ENCODE measurements around the gene RNF113B. TPM values are rescaled to one million over a fixed set of nuclear protein-coding genes. Genes with fewer than 3 reads are reported as not detected.

The RNF113B gene
- polyA plus RNA-seq, 1 donor (not counting 4 experiments of a cell fraction or from before 2014, with no cell fraction given) = not detected

DNA sequence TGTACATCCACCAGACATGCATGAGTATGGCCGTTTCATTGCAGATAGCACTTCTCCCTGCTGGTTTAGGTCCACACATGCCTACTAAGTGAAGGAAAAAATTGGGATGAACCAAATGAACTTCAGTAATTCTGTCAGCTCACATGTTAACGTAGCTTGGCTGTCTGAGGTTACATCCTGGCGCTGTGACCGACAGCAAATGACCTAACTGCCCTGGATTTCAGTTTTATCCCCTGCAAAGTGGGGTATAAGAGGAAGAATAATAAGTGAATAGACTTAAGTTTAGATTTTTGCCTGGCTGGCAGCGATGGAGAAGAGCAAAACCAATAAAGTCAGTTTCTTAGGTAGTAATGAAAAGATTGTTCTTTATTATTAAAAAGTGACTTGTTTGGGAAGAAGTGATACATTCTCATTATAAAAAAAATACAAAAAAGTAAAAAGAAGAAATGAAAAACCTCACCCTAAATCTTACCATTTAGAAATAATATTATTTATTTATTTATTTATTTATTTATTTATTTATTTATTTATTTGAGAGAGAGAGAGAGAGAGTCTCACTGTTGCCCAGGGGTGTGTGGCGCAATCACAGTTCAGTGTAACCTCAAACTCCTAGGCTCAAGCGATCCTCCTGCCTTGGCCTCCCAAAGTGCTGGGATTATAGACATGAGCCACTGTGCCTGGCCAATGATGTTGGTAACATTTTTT lies 4.2 kb upstream of the RNF113B start:
- Histone ChIP-seq H3K9me3 (ENCODE audit: control insufficient read depth, low read depth, low read length) (no peaks in the 10 kb centered on the region), H3K4me3 (ENCODE audit: control insufficient read depth in 2 of 3, extremely low read depth in 1 of 3, insufficient read depth in 2 of 3, low read depth in 1 of 3, low read length in 3 of 3) (no peak overlapping the region), H3K4me2 (ENCODE audit: control insufficient read depth, extremely low read depth, insufficient read depth, low read depth, low read length) (no peak overlapping the region), H3K79me2 (ENCODE audit: control insufficient read depth, insufficient read depth, low read length) (no peaks in the 10 kb centered on the region), H2AFZ (ENCODE audit: control insufficient read depth, low read length) (no peak overlapping the region), H4K20me1 (ENCODE audit: control insufficient read depth, extremely low read depth, insufficient read depth, low read length) (no peaks in the 10 kb centered on the region), H3K4me1 (ENCODE audit: control insufficient read depth, extremely low read depth, insufficient read depth, low read length) (no peaks in the 10 kb centered on the region), H3K9me1 (ENCODE audit: control insufficient read depth, extremely low read depth, insufficient read depth, low read length) (no peaks in the 10 kb centered on the region), H3K27me3 (ENCODE audit: control insufficient read depth, extremely low read depth, insufficient read depth, low read length) (no peaks in the 10 kb centered on the region), H3K36me3 (ENCODE audit: control insufficient read depth in 2 of 2, extremely low read depth in 1 of 2, insufficient read depth in 2 of 2, low read length in 2 of 2) (no peaks in the 10 kb centered on the region), H3K9ac (ENCODE audit: control insufficient read depth, extremely low read depth, insufficient read depth, low read length) (no peak overlapping the region), H3K27ac (ENCODE audit: control insufficient read depth, insufficient read depth, low read length) (no peak overlapping the region)
- FAIRE-seq (no peak), DNase-seq (ENCODE audit: low read depth, low spot score) (no peak)
- TF ChIP-seq, protein P1, sequence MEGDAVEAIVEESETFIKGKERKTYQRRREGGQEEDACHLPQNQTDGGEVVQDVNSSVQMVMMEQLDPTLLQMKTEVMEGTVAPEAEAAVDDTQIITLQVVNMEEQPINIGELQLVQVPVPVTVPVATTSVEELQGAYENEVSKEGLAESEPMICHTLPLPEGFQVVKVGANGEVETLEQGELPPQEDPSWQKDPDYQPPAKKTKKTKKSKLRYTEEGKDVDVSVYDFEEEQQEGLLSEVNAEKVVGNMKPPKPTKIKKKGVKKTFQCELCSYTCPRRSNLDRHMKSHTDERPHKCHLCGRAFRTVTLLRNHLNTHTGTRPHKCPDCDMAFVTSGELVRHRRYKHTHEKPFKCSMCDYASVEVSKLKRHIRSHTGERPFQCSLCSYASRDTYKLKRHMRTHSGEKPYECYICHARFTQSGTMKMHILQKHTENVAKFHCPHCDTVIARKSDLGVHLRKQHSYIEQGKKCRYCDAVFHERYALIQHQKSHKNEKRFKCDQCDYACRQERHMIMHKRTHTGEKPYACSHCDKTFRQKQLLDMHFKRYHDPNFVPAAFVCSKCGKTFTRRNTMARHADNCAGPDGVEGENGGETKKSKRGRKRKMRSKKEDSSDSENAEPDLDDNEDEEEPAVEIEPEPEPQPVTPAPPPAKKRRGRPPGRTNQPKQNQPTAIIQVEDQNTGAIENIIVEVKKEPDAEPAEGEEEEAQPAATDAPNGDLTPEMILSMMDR (optimal IDR thresholded peaks at IDR 0.05 in 1 of 3, IDR thresholded peaks at IDR 0.05 in 1 of 3, conservative IDR thresholded peaks at IDR 0.05 in 1 of 3; ENCODE audit: extremely low read depth in 1 of 3, insufficient read depth in 2 of 3, low read length in 3 of 3) = no peak
- no peak for TF ChIP-seq EZH2 (IDR thresholded peaks at IDR 0.05; ENCODE audit: low read length)
- dilution Hi-C loops (cut with MboI; ENCODE audit: extremely low pct_ligation_motif_present, low sequenced_read_pairs) = no loop called here

DNA sequence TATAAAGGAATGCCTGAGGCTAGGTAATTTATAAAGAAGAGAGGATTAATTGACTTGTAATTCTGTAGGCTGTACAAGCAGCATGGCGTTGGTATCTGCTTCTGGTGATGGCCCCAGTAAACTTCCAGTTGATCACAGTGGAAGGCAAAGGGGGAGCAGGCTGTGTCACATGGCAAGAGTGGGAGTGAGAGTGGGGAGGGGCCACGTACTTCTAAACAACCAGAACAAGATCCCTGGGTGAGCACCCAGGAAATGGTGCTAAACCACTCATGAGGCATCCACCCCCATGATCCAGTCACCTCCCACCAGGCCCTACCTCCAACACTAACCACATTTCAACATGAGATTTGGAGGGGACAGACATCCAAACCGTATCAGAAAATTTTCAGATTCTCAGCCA lies 3.0 kb upstream of the RNF113B start:
- DNase-seq (ENCODE audit: low read depth, low spot score) (no peak), FAIRE-seq (no peak)
- H3K79me2 ChIP-seq (ENCODE audit: control insufficient read depth, insufficient read depth, low read length) = no peaks in the 10 kb centered on the region
- no peak overlapping the region for H3K4me3 ChIP-seq (ENCODE audit: control insufficient read depth in 2 of 3, extremely low read depth in 1 of 3, insufficient read depth in 2 of 3, low read depth in 1 of 3, low read length in 3 of 3)
- dilution Hi-C loops (cut with MboI; ENCODE audit: extremely low pct_ligation_motif_present, low sequenced_read_pairs) = no loop called here
- H3K9me1 ChIP-seq (ENCODE audit: control insufficient read depth, extremely low read depth, insufficient read depth, low read length) = no peaks in the 10 kb centered on the region
- H3K9me3 ChIP-seq (ENCODE audit: control insufficient read depth, low read depth, low read length) = no peaks in the 10 kb centered on the region
- H3K36me3 ChIP-seq (ENCODE audit: control insufficient read depth in 2 of 2, extremely low read depth in 1 of 2, insufficient read depth in 2 of 2, low read length in 2 of 2) = no peaks in the 10 kb centered on the region
- no peaks in the 10 kb centered on the region for H4K20me1 ChIP-seq (ENCODE audit: control insufficient read depth, extremely low read depth, insufficient read depth, low read length)
- H3K27me3 ChIP-seq (ENCODE audit: control insufficient read depth, extremely low read depth, insufficient read depth, low read length) = no peaks in the 10 kb centered on the region
- H3K4me1 ChIP-seq (ENCODE audit: control insufficient read depth, extremely low read depth, insufficient read depth, low read length) = no peaks in the 10 kb centered on the region
- no peak overlapping the region for H3K9ac ChIP-seq (ENCODE audit: control insufficient read depth, extremely low read depth, insufficient read depth, low read length)
- no peak overlapping the region for H3K27ac ChIP-seq (ENCODE audit: control insufficient read depth, insufficient read depth, low read length)
- H3K4me2 ChIP-seq (ENCODE audit: control insufficient read depth, extremely low read depth, insufficient read depth, low read depth, low read length) = no peak overlapping the region
- H2AFZ ChIP-seq (ENCODE audit: control insufficient read depth, low read length) = no peak overlapping the region
- TF ChIP-seq EZH2 (IDR thresholded peaks at IDR 0.05; ENCODE audit: low read length) = no peak
- TF ChIP-seq, protein P1 (optimal IDR thresholded peaks at IDR 0.05 in 1 of 3, IDR thresholded peaks at IDR 0.05 in 1 of 3, conservative IDR thresholded peaks at IDR 0.05 in 1 of 3; ENCODE audit: extremely low read depth in 1 of 3, insufficient read depth in 2 of 3, low read length in 3 of 3) = no peak

All from keratinocyte (primary cell).